Inflammatory macrophage (primary cell): ENCODE data around the gene MCMBP.

Experiments used
- DNase-seq, 2 donors: peaks; one replicate each; pipeline ENCODE4 v3.0.0-alpha.2; 2020 to 2022

MCMBP gene

DNA sequence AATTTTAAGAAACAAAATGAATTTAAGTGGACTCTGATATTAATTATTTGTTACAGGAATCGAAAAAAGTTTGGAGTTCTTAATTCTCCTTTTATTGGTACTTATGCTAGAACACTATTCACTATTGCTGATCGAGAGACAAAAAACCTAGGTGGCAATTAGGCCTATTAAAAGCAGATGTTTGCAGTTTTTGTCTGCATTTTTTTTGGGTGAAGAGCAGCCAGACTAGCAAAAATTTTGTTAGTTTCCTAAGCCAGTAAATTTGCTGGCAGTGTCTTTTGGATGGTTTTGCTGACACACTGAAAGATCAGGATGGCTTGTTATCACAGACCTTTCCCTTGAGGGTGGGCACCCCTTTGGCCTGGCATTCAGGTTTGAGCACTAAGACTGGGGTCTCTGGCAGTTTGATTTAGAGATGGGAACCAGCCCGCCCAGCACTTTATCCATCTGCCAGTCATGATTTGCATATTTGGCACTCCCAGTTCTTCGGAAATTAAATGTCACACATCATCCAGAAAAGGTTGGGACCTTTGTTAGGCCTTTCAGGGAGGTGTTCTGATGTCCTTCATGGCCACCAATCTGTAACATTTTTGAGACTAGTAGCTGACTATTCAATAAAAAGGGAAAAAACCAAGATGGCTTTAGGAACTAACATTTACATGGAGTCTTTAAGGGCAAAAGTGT, 89.5 kb downstream of the MCMBP start:
- DNase-seq, result no peak

DNA sequence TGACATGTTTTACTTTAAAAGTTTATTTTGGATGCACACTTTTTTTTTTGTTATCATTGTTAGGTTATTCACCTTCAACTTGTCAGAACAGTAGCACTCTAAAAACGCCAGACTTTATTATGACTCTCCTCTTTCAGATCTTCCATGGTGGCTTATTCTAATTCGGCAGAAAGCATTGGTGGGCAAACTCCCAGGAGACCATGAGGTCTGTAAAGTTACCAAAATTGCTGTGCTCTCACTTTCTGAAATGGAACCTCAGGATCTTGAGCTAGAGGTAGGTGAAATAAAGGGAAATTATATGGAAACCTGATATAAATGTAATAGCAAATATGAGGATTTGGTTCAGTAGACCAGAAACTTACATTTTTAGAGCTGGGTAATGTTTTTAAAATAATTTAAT, 91.1 kb downstream of the MCMBP start:
- no peak for DNase-seq

DNA sequence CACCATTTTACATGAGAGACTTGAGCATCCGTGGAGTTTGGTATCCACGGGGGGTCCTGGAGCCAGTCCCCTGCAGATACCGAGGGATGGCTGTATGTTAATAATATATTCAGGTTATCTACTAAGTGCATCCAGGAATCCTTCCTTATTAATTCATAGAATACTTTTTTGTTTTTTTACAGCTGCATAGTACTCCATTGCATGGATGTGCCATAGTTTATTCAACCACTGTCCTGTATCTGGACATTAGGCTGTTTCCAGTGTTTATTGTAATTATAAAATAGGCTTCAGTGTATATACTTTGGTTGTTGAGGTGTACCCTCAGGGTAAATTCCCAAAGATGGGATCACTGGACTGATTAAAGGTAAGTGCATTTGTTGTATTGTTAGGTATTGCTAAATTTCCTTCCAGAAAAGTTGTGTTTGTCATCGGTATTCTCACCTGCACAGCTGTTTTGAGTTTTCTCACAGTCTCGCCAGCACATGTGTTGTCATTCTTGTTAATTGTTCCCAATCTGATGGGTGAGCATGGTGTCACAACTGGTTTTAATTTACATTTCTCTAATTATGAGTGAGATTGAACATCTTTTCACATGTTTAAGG, 91.7 kb downstream of the MCMBP start:
- no peak for DNase-seq
